GM21515 (cell line): ENCODE data around the gene PFDN1.

Experiments used
- ATAC-seq: cut with Tn5 transposase; IDR thresholded peaks from one replicate; pipeline ENCODE4 v1.9.1; 2021; ENCODE audit not compliant: unreplicated experiment

The PFDN1 gene

DNA sequence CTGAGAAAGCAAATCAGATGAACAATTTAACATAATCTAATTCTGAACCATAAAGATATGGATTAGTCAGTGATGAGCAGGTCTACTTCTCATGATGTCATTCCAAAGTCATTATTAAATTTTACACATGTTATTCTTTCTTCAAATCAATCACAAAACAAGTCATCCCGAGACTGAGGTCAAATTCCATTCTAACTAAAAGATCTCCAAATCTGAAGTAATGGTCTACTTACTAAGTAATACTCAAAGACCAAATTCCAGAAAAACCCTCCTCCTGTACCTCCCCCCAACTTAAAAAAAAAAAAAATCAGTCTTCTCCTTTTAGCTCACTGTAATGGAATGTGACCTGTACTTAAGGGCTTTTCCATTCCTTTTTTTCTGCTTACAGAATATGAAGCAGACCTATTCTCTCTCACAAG is 4.7 kb downstream of the PFDN1 start:
- no peak for ATAC-seq

DNA sequence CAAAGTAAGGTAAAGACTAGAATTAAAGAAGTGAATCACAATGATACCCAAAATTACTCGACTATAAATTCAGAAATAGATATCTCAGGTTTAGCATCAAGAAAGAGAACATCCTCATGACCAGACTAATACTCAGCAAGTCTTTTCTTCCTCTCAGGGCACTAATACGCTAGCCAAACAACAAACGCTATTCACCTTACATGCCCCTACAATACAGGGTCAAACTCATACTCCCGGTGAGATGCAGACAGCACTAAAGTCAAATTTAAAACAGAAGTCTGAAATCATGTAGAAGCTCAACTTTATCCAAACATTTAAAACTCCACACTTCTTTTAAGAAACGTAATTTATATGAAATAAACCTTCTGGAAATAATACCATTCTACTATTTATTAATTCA is 5.6 kb downstream of the PFDN1 start:
- ATAC-seq, result no peak

DNA sequence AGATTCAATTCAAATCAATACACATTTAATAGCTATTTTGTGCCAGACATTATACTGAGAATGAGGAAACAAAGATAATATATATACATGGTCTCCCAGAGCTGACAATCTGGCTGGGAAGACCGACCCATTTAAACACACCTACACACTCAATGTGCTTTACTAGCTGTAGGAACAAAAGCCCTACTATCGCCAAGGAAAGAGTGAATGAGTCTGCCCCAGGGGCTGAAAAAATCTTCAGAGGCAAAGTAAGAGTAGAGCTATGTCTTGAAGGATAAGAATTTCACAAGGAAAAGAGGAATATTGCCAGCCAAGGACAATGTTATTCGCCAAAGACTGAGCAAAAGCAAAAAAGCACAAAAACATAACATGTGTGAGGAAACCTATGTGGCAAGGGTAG is 6.6 kb downstream of the PFDN1 start:
- no peak for ATAC-seq

DNA sequence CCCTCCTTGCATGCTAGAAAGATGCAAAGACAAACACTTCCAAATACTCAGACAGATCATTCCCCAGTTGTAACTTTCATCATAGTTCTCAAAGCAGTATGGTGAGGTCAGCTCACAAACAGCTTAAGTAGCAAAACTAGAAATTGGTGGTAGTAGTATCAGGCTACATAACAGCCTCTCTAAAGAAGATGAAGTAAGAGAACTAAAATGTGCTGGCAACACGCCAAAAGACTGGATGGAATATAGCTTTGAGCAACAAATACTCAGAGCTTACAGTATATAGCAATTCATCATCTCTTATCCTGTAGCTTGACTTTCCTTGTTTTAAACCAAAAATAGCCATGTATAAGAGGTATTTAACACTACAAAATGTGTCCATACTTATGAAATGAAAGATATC is 7.5 kb downstream of the PFDN1 start:
- ATAC-seq, result no peak

DNA sequence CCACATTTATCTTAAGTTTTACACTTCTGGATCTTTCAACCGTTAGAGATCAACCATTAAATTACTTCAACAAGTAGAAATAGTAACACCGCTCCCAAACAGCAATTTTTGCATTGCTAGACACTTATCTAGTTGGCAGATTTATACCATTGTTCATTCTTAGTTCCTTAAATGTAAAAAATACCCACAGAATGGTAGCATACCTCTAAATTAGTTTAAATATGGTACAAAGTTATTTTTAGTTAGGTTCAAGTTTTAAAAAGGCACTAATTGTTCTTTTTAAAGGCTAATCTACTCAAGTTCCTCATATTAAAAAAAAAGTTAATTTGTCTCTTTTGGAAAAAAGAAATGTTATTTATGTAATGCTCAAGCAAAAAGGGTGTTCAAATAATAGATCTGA is 8.1 kb downstream of the PFDN1 start:
- ATAC-seq, result no peak

DNA sequence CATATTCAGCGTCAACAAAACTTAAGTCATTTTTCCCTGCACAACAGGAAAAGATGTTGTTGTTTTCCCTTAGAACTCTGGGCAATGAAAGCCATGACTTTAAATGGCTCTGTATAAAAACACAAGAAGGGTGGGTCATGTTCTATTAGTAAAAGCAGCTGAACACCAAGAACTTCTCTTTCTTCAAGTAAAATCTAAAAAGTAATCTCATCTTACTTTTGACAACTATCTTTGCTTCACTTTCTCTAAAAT is 9.1 kb downstream of the PFDN1 start:
- ATAC-seq, result no peak

DNA sequence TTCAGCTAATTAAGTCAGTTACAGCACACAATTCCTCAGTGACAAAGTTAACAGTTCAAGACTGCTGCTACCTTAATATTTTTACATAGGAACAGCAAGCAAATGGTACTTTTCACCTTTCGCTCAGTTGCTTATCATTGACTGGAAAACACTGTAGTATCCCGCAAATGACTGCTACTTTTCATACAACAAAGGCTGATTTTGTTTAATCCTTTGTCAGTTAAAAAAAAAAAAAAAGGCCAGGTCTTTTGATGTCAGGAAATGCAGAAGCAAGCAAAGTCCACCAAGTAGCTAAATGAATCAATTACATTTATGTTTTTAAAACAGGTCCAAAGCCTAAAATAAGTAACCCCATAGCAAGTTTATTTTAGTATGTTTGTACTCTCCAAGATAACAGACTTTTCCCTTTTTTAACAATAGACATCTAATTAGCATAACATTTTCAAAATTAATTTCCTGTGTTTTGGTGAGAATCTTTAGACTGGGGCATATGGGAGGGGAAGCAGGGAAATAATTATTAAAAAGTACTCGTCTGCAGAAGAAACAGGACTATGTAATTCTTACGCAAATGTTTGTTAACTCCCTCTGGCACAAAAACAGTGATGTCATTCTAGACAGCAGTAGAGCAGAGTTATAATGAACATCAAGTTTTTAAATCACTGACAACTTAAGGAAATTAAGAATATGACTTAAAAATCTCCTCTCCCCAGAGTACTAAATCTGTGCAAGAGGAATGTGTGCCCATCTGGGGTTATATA is 9.6 kb downstream of the PFDN1 start:
- ATAC-seq, result no peak

DNA sequence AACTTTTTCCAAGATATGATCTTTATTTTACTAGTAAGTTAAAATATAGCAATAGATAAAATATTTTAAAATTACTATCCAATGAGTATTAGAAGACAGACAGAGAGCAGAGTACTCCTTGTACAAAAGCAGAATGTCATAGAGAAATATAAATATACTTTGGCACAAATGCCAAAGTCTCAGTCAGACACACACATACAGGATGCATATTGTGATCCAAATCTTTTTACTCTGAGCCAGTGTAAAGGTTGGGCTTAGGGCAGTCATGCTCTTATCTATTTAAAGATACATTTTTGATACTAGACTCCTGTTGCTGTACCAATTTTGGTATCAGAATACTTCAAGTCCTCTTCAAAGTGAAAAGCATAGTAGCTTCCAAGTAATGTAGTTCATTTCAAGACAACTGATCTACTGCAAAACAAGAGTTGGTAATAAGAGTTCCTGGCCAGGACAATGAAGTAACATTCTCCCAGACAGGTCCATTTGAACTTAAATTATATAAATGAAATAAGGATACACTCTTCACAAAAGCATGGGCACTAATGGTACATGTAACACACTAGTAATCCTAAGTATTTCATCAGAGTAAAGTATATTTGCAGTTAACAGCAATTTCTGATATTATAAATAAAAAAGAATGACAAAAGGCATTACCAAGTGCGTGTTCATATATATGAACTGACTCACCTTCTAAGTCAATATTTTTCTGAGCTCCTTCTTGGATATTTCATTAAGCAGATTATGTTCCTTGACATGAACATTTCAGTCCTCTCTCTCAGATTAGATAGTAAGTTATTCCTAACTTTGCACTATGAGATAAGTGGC is 10.5 kb downstream of the PFDN1 start:
- no peak for ATAC-seq

DNA sequence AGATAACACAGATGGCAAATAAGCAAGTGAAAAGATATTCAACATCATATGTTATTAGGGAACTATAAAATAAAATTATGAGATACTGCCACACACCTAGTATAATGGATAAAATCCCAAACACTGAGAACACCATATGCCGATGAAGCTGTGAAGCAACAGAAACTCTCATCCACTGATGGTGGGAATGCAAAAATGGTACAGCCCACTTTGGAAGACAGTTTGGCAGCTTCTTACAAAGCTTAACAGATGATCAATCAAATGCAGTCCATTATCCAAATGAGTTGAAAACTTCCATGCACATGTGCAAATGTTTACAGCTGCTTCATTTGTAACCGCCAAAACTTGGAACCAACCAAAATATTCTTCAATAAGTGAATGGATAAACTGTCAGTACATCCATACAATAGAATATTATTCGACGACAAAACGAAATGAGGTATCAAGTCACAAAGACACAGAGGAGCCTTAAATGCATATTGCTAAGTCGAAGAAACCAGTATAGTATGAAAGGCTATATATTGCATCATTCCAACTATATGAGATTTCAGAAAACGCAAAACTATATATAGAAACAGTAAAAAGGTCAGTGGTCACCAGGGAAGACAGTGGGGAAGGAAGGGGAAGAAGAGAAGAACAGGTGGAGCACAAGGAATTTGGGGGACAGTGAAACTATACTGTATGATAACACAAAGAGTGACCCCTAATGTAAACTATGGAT is 14.9 kb downstream of the PFDN1 start:
- no peak for ATAC-seq

DNA sequence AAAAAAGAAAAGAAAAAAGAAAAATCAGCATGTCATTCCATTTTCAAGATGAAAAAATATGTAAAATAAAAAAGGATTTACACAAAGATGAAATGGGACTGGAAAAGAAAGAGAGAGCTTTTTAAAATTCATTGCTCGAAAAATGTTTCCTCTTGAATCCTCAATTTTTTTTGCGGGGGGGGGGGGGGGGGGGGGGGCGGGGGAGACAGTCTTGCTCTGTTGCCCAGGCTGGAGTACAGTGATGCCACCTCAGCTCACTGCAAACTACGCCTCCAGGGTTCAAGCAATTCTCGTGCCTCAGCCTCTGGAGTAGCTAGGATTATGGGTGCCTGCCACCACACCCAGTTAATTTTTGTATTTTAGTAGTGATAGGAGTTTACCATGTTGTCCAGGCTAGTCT is 16.5 kb downstream of the PFDN1 start:
- no peak for ATAC-seq

DNA sequence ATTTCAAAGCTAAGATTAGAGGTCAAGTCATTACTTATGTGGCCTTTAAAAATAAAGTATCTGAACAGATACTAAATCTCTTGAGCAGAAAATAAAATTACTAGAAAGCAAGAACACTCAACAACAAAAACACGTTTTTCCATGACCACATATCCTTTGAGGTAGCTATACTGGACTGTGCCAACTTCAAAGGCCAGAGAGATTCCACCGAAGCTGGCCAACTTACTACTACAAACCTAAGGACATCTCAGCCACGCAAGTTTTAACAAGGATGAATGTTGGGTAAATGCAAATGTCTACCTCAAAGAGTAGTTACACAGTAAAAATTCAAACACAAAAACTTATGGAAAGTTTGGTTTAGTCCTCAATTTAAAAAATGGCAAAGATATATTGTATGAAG is 18.9 kb downstream of the PFDN1 start:
- no peak for ATAC-seq

DNA sequence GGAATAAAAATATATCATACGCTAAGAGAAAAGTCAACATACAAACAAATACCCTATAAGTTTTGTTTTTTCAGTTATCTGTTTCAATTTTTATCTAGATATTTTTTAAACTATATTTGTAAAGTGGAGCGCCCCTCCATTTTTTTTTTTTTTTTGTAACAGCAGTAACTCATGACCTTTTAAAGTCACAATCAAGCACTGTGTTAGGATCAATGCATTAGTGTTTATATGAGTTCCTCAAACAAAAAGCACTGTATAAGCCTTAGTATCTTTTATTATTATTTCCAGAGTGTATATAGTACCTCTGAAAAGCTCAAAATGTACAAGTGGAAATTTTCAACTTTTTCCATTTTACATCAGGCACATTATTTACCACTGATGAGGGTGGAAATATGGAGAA is 20.6 kb downstream of the PFDN1 start:
- ATAC-seq, result no peak

DNA sequence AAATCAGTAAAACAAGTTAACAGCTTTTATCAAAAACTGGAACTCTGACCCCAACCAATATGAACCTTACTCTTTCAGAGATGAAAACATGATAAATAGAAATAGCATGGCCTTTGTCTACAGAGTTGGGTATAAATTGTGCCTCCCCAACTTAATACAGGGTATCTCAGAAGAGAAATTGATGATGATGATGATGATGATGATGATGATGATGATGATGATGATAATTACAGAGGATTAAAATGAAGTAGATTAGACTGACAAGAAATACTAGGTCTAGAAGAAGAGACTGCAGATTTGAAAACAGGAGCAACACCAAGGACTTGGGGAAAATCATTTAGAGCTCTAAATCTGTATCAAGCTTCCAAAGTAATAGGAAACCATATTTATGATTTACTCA is 27.1 kb downstream of the PFDN1 start:
- ATAC-seq, result no peak

DNA sequence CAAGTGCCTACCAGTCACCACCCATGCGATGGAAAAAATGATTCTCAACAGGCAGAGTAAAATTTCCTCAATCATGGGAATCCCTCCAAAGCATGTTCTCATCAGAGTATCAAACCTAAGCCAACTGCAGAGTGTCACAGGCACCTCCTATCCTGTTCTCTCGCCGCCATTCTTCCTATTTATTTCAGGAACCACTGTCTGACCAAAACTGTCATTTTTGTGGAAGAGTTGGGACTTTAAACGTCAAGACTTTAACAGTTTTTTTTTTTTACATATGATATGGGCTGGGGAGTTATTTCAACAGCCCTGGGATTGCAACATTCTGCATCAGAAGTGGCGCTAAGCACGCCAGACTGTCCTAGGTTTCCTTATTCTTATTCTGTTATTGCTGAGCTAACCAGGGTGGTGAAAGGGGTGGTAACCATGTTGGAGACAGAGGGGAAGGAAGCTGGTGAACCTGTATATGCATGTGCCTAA is 29.5 kb downstream of the PFDN1 start:
- no peak for ATAC-seq

DNA sequence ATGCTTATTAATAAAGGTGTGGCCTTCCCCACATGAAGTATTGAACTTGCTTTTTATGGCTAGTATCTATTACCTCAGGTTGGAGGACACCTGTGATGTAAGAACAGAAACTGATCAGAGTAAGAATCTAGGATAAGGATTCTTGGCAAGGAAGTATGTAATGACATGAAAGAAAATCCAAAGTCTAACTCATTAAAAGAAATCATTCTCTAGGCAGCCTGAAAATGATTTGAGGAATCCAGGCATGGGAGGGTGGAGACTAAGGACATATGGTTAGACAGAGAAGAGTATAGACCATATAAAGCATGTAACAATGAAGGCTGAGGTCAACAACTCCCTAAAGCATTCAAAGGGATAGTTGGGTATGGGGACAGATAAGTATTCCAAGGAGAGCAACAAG is 32.9 kb downstream of the PFDN1 start:
- ATAC-seq, result no peak

DNA sequence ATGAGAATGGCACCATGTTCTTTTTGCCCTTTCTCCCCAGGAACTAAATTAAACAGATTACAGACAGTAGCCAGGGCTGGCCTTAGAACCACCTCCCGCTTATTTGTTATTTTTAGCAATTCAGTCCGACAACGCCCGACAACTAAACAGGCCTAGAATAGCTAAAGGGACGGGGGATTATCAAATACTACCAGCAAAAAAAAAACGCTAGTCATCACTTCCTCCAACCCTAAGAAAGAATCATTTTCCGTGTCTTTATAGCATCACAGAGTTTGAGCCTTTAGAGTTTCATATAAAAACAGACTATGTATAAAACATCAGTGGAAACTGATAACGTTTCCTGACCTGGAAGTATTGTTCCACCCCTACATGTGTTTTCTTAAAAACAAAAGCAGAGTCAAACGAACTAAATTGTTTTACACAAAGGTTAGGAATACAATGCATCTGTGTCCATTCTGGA is 35.3 kb downstream of the PFDN1 start:
- no peak for ATAC-seq

DNA sequence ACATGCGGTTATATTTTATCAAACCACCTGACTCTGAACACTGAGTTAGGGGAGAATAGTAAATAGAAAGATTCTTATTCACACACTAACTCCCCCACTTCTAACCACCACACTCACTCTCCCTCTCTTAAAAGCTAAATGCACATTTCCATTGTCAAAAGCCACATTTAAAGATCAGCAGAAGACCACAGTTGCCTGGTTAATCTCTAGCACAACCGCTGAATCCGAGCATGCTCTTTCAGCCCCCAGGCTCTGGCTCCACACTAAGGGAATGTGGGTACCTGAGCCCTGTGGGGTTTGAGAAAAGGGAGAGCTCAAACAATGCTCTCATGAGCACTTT is 35.7 kb downstream of the PFDN1 start:
- ATAC-seq, result no peak

DNA sequence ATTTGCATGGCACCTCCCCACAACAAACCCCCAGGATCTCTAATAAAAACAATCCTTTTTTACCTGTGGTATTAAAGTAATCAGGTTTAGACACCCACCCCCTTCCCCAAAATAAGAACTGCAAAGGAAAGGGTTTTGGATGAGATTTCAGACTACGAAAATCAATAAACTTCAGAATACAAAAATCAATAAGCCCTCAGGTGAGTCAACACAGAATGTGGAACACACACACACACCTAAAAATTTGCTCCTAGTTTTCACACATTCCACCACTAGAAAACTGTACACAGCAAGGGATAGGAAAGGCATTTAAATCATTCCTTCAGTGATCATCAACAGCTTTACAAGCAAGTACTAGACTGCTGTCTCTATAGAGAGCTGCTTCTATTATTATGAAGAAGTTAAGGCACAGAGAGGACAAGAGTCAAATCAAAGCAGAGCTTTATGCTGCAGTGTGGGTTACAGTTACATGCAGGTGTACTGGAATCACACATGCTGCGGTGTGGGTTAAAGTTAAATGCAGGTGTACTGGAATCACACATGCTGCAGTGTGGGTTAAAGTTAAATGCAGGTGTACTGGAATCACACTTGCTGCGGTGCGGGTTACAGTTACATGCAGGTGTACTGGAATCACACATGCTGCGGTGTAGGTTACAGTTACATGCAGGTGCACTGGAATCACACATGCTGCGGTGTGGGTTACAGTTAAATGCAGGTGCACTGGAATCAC is 36.3 kb downstream of the PFDN1 start:
- no peak for ATAC-seq

DNA sequence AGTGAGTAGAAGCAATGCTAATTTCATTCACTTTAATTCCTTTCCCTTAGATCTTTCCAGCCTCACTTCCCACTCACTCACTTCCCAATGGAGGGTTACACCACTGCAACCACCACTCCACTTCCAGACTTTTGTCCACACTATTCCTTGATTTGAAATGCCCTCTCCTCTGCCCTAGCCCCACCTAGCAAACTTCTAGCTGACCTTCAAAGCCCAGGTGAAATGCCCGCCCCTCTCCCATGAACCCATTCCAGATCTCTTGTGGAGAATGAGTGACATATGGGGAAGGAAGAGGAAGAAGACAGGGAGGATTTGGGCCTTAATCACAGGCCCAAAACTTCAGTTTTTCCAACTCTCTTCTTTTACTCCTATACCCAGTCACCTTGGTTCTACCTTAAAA is 37.1 kb downstream of the PFDN1 start:
- ATAC-seq, result no peak

DNA sequence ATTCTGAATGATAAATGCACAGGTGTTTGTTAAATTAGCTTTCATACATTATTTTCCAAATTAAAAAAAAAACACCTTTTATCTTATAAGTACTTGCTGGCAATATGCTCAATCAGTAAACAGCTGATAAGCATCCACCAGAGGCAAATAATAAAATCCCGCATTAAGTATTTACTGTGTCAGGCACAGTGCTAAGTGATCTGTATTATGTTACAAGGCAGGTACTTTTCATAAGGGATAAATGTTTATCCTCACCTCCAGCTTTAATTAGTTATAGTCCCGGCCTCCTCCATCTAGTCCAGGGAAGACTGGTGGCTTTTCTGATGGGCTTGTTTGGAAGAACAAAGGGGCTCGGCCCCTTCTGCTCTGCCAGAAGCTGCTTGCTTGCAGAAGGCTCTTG is 40.1 kb downstream of the PFDN1 start:
- ATAC-seq, result no peak

DNA sequence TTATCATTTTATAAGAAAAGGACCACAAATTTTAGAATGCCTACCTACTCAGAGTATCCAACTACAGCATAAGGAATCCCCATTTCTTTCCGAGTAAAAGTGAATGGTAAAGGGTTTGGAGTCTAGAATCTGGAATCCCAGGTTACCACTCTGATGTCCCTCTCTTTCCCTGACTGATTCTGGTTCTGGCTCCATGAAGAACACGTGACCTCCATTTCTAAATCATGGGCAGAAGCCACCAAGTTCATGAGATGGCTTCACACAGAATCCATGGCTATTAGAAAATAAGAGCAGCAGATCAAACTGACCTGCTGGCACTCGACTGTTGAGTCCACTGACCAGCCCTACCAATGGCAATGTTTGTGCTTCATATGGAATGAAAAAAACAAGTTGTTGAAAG is 40.7 kb downstream of the PFDN1 start:
- ATAC-seq, result no peak
